ENCODE results near the gene AFF2.

GRCh38 chrX:149010013-149010852 is 509.8 kb downstream of the AFF2 start:
- no peak for TF ChIP-seq POLR2A (IDR thresholded peaks at IDR 0.05)
- no peak for TF ChIP-seq CTCF (IDR thresholded peaks at IDR 0.05)

Measured in uterus (tissue), 2 donors.